ENCODE data around the gene CCDC91.

CCDC91 gene, protein sequence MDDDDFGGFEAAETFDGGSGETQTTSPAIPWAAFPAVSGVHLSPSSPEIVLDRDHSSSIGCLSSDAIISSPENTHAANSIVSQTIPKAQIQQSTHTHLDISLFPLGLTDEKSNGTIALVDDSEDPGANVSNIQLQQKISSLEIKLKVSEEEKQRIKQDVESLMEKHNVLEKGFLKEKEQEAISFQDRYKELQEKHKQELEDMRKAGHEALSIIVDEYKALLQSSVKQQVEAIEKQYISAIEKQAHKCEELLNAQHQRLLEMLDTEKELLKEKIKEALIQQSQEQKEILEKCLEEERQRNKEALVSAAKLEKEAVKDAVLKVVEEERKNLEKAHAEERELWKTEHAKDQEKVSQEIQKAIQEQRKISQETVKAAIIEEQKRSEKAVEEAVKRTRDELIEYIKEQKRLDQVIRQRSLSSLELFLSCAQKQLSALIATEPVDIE

GRCh38 chr12:28190321-28191050 is at the start of gene CCDC91:
TSS of gene CCDC91 (plus strand) at chr12:28190456. CDS start at chr12:28257216, 66,760 bp downstream.
- no peaks in the 10 kb centered on the region for H3K27me3 ChIP-seq (ENCODE audit: control insufficient read depth, insufficient read depth, low read length)
- no peaks in the 10 kb centered on the region for H3K36me3 ChIP-seq (ENCODE audit: control insufficient read depth, insufficient read depth, low read length)

DNA sequence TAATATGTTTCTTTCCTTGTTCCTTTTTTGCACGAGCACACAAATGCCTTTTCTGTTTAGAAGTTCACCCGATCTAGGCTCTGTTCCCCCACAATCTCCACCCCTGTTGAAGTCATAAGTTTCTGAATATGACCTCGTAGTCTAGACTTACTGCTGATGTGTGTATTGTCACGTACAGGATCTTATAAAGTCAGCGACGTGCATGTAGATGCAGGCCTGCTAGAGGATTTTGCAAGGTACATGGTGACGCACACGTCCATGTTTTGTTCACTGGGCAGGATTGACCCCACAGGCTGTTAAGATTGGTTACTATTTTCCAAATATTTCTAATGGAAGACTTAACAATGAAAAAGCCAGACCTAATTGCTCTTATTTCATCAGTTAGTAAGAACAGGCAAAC is 46.2 kb upstream of the CCDC91 start:
- Histone ChIP-seq H3K36me3 (ENCODE audit: control insufficient read depth, insufficient read depth, low read length) (no peaks in the 10 kb centered on the region), H3K27me3 (ENCODE audit: control insufficient read depth, insufficient read depth, low read length) (no peaks in the 10 kb centered on the region), H3K4me1 (ENCODE audit: control insufficient read depth, insufficient read depth, low read length) (no peaks in the 10 kb centered on the region), H3K9ac (ENCODE audit: low read length) (no peak overlapping the region), H3K27ac (ENCODE audit: low read depth, low read length) (no peak overlapping the region), H3K4me3 (ENCODE audit: low read length) (no peak overlapping the region)

More at GRCh38 chr12:28190321-28191050, at the start of gene CCDC91:
- peak within 1 kb of the TSS; percentile 98 for H3K9ac ChIP-seq (ENCODE audit: low read length)
- H3K27ac ChIP-seq (ENCODE audit: low read depth, low read length), result peak within 1 kb of the TSS; percentile 100
- peaks cover 14% of the 10 kb centered on the region for H3K4me1 ChIP-seq (ENCODE audit: control insufficient read depth, insufficient read depth, low read length)
- peak within 1 kb of the TSS; percentile 90 for H3K4me3 ChIP-seq (ENCODE audit: low read length)

DNA sequence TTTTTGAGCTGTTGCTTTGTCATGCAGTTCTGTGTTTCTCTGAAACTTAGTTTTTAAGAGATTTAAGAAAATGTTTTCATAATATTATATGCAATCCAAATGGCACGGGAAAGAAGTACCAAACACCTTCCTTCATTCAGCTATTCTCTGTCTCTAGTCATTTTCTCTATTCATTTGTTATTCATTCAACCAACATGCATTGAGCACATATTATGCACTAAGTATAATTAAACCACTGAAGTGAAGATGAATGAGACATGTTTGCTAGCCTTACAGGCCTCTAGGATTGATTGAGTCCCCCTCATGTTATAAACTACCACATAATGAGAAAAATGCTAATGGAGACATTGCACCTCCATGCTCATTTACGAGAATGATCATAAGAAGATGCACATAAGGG is 45.7 kb upstream of the CCDC91 start:
- H3K27ac ChIP-seq (ENCODE audit: low read depth, low read length), result no peak overlapping the region
- H3K4me3 ChIP-seq (ENCODE audit: low read length), result no peak overlapping the region
- no peaks in the 10 kb centered on the region for H3K4me1 ChIP-seq (ENCODE audit: control insufficient read depth, insufficient read depth, low read length)
- H3K9ac ChIP-seq (ENCODE audit: low read length), result no peak overlapping the region
- H3K36me3 ChIP-seq (ENCODE audit: control insufficient read depth, insufficient read depth, low read length), result no peaks in the 10 kb centered on the region
- no peaks in the 10 kb centered on the region for H3K27me3 ChIP-seq (ENCODE audit: control insufficient read depth, insufficient read depth, low read length)

GRCh38 chr12:28145216-28145615 is 45.0 kb upstream of the CCDC91 start:
- Histone ChIP-seq H3K4me3 (ENCODE audit: low read length) (no peak overlapping the region), H3K27ac (ENCODE audit: low read depth, low read length) (no peak overlapping the region), H3K9ac (ENCODE audit: low read length) (no peak overlapping the region), H3K4me1 (ENCODE audit: control insufficient read depth, insufficient read depth, low read length) (no peaks in the 10 kb centered on the region), H3K27me3 (ENCODE audit: control insufficient read depth, insufficient read depth, low read length) (no peaks in the 10 kb centered on the region), H3K36me3 (ENCODE audit: control insufficient read depth, insufficient read depth, low read length) (no peaks in the 10 kb centered on the region)

DNA sequence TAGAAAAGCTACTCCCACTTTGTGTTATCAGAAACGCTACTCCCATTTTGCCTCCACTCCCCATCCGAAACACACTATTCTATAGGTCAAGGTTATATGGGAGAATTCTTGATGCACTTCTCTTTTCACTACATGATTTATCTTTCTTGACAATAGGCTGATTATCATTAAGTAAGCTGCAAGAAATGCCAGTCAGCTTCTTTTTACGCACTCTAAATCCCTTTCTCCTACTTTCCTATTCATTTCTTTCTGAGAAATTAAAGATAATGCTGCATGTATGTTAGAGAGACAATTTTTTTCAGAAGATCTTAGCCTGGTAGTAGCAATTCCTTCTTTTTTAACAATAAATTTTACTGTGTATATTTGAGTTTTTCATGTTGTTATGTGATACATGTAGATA is 41.0 kb upstream of the CCDC91 start:
- H3K4me3 ChIP-seq (ENCODE audit: low read length), result no peak overlapping the region
- no peaks in the 10 kb centered on the region for H3K27me3 ChIP-seq (ENCODE audit: control insufficient read depth, insufficient read depth, low read length)
- no peak overlapping the region for H3K9ac ChIP-seq (ENCODE audit: low read length)
- H3K4me1 ChIP-seq (ENCODE audit: control insufficient read depth, insufficient read depth, low read length), result no peaks in the 10 kb centered on the region
- no peak overlapping the region for H3K27ac ChIP-seq (ENCODE audit: low read depth, low read length)
- H3K36me3 ChIP-seq (ENCODE audit: control insufficient read depth, insufficient read depth, low read length), result no peaks in the 10 kb centered on the region

DNA sequence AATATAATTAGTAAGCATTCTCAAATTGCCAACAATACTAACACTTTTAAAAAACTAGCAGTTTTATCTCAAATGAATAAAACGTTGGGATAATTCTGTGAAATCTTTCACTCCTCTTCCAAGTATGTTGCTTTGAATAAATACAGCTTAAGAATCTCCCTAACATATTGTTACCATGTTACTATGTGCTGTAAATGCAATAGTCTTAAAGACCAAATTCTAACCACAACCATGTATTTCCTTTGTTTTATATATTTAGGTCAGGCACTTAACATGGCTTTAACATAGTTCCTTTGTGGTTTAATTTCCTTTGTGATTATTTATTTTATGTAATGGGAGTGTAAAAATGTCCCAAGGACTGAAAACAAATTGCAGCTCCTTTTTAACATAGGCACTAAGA is 33.9 kb upstream of the CCDC91 start:
- no peak overlapping the region for H3K9ac ChIP-seq (ENCODE audit: low read length)
- no peak overlapping the region for H3K4me3 ChIP-seq (ENCODE audit: low read length)
- no peaks in the 10 kb centered on the region for H3K4me1 ChIP-seq (ENCODE audit: control insufficient read depth, insufficient read depth, low read length)
- H3K27me3 ChIP-seq (ENCODE audit: control insufficient read depth, insufficient read depth, low read length), result no peaks in the 10 kb centered on the region
- H3K27ac ChIP-seq (ENCODE audit: low read depth, low read length), result no peak overlapping the region
- H3K36me3 ChIP-seq (ENCODE audit: control insufficient read depth, insufficient read depth, low read length), result no peaks in the 10 kb centered on the region

DNA sequence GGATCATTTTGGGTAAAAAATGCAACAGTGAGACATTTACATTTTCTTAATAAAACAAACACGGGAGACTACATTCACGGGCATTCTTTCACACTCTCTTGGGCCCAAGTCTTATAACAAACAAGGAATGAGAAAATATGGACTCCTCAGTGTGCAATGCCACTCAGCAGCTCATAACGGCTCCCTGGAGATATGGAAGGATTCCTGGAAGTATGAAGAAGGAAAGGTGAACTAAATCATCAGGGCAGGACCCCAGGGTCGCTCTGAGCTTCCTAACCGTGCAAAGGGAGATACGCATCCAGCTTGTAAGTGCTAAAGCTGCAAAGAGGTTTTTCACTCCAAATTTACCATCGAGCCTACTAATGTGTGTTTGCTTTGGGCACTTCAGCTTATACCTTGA is 33.5 kb upstream of the CCDC91 start:
- Histone ChIP-seq H3K9ac (ENCODE audit: low read length) (no peak overlapping the region), H3K4me3 (ENCODE audit: low read length) (no peak overlapping the region), H3K36me3 (ENCODE audit: control insufficient read depth, insufficient read depth, low read length) (no peaks in the 10 kb centered on the region), H3K27ac (ENCODE audit: low read depth, low read length) (no peak overlapping the region), H3K4me1 (ENCODE audit: control insufficient read depth, insufficient read depth, low read length) (no peaks in the 10 kb centered on the region), H3K27me3 (ENCODE audit: control insufficient read depth, insufficient read depth, low read length) (no peaks in the 10 kb centered on the region)

DNA sequence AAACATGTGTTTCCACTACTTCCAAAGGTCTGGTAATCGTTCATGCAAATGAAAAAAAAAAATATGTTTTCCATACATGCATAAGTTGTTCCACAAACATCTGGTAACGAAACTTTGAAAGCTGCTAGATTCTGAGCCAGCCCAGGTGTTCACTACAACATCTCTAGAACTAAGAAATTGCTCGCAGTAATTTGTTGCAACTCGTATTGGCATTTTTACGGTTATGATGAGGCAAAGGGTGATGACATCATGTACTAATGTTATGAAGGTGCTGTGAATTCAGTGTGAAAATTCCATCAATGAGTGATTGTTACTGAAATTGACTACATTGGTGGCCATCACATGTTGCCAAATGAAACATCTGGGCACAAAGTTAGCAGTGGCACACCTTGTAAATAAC is 31.9 kb upstream of the CCDC91 start:
- no peaks in the 10 kb centered on the region for H3K27me3 ChIP-seq (ENCODE audit: control insufficient read depth, insufficient read depth, low read length)
- no peaks in the 10 kb centered on the region for H3K4me1 ChIP-seq (ENCODE audit: control insufficient read depth, insufficient read depth, low read length)
- H3K9ac ChIP-seq (ENCODE audit: low read length), result no peak overlapping the region
- H3K36me3 ChIP-seq (ENCODE audit: control insufficient read depth, insufficient read depth, low read length), result no peaks in the 10 kb centered on the region
- no peak overlapping the region for H3K27ac ChIP-seq (ENCODE audit: low read depth, low read length)
- H3K4me3 ChIP-seq (ENCODE audit: low read length), result no peak overlapping the region

DNA sequence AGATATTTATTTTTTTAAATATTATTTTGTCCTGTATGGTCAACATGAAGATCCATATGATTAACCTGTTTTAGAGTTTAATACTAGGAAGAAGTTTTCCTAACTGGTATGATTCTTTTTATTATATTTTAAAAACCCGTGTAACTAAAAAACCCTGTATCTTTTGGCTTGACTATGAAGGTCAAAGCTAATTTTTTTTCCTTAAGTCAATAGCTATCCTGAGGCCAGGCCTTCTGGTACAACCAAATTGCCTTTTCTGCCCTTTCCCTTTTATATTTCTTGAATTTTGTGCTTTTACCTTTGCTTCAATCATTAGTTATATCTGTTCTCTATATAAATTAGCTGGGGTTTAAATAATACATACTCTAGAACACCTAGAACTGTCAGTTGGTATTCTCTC is 30.6 kb upstream of the CCDC91 start:
- H3K4me1 ChIP-seq (ENCODE audit: control insufficient read depth, insufficient read depth, low read length), result no peaks in the 10 kb centered on the region
- no peak overlapping the region for H3K9ac ChIP-seq (ENCODE audit: low read length)
- no peak overlapping the region for H3K27ac ChIP-seq (ENCODE audit: low read depth, low read length)

GRCh38 chr12:28161697-28162096 is 28.6 kb upstream of the CCDC91 start:
- no peaks in the 10 kb centered on the region for H3K27me3 ChIP-seq (ENCODE audit: control insufficient read depth, insufficient read depth, low read length)
- H3K9ac ChIP-seq (ENCODE audit: low read length), result no peak overlapping the region
- H3K4me1 ChIP-seq (ENCODE audit: control insufficient read depth, insufficient read depth, low read length), result no peaks in the 10 kb centered on the region
- H3K4me3 ChIP-seq (ENCODE audit: low read length), result no peak overlapping the region
- no peak overlapping the region for H3K27ac ChIP-seq (ENCODE audit: low read depth, low read length)
- no peaks in the 10 kb centered on the region for H3K36me3 ChIP-seq (ENCODE audit: control insufficient read depth, insufficient read depth, low read length)

More for the DNA sequence above, 30.6 kb upstream of the CCDC91 start:
- H3K27me3 ChIP-seq (ENCODE audit: control insufficient read depth, insufficient read depth, low read length), result no peaks in the 10 kb centered on the region
- no peaks in the 10 kb centered on the region for H3K36me3 ChIP-seq (ENCODE audit: control insufficient read depth, insufficient read depth, low read length)
- no peak overlapping the region for H3K4me3 ChIP-seq (ENCODE audit: low read length)

GRCh38 chr12:28162697-28163096 is 27.6 kb upstream of the CCDC91 start:
- Histone ChIP-seq H3K27me3 (ENCODE audit: control insufficient read depth, insufficient read depth, low read length) (no peaks in the 10 kb centered on the region), H3K9ac (ENCODE audit: low read length) (no peak overlapping the region), H3K36me3 (ENCODE audit: control insufficient read depth, insufficient read depth, low read length) (no peaks in the 10 kb centered on the region), H3K27ac (ENCODE audit: low read depth, low read length) (no peak overlapping the region), H3K4me3 (ENCODE audit: low read length) (no peak overlapping the region), H3K4me1 (ENCODE audit: control insufficient read depth, insufficient read depth, low read length) (no peaks in the 10 kb centered on the region)

DNA sequence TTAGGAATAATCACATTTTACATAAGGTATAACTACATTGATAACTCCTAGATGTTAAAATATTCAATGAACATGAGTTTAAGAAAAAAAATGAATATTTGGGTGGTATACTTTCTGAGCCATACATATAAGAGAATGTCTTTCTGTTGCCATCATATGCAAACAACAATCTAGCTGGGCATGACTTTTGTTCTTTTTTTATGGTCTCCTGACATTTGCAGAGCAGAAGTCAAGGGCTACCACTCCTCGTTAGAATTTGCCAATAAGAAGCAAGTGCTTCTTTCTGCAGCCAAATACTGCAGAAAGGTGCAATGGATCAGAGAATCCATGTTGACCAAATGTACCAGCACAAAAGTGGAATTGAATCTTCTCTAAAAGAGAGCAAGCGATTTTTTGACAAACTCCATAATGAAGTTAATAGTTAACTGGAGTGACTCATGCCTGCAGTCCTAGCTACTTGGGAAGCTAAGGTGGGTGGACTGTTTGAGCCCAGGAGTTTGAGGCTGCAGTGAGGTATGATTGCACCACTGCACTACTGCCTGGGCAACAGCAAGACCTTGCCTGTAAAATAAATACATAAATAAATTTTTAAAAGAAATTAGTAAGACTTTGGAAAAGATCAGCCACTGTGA is 25.5 kb upstream of the CCDC91 start:
- Histone ChIP-seq H3K27me3 (ENCODE audit: control insufficient read depth, insufficient read depth, low read length) (no peaks in the 10 kb centered on the region), H3K4me3 (ENCODE audit: low read length) (no peak overlapping the region), H3K27ac (ENCODE audit: low read depth, low read length) (no peak overlapping the region), H3K36me3 (ENCODE audit: control insufficient read depth, insufficient read depth, low read length) (no peaks in the 10 kb centered on the region), H3K9ac (ENCODE audit: low read length) (no peak overlapping the region), H3K4me1 (ENCODE audit: control insufficient read depth, insufficient read depth, low read length) (no peaks in the 10 kb centered on the region)

Measured in rectal smooth muscle tissue (tissue), 1 donor.